Endothelial cell of umbilical vein (primary cell): ENCODE results near the gene ALDH8A1. TPM values are rescaled to one million over a fixed set of nuclear protein-coding genes. Genes with fewer than 3 reads are reported as not detected.

Experiments used
- BruUV-seq: library from RNA; stranded (reverse); fragments of 400-500 nt; replicated peaks from 2 replicates; lab custom pipeline; 2021; lab: Mats Ljungman, UMichigan
- CTCF ChIA-PET: fragments of 300-600, 350-600 bp; sonication (Branson Sonifier 250); formaldehyde crosslinking; loops from one replicate; lab custom pipeline; 2021; ENCODE audit warnings: antibody characterized with exemption, inconsistent platforms; lab: Charles Lee
- POLR2A ChIA-PET: fragments of 300-600, 350-600 bp; sonication (Branson Sonifier 250); formaldehyde crosslinking; loops from one replicate; lab custom pipeline; 2021; ENCODE audit warnings: antibody characterized with exemption, inconsistent platforms; lab: Charles Lee
- DNase-seq: peaks from one replicate; pipeline ENCODE4 v3.0.0-alpha.2; 2011; ENCODE audit warnings: low read depth, low spot score
- FAIRE-seq: peaks from 2 replicates; lab custom pipeline; 2011; peaks lifted over from hg19 to GRCh38; lab: Jason Lieb, UNC
- H2AFZ ChIP-seq: 2 replicates; pipeline ENCODE4 v1.6.0; 2012; ENCODE audit warnings: low read depth, low read length, control low read depth, inconsistent platforms
- H3K27ac ChIP-seq: 2 replicates; pipeline ENCODE4 v1.5.1; 2011; ENCODE audit warnings: low read depth, mild to moderate bottlenecking, control low read depth, low read length, moderate library complexity; ENCODE audit not compliant: insufficient read depth
- H3K27me3 ChIP-seq, 2 experiments: 2 replicates each; pipeline versions ENCODE4 v1.6.0 to v1.6.1; 2011; ENCODE audit warnings: low read length in 2 of 2, mixed read lengths in 1 of 2; ENCODE audit not compliant: control insufficient read depth in 2 of 2, insufficient read depth in 2 of 2
- H3K36me3 ChIP-seq, 2 experiments: 2 replicates in 1 of 2; 3 replicates in 1 of 2; pipeline ENCODE4 v1.5.1; 2011; ENCODE audit warnings: low read length in 2 of 2, mild to moderate bottlenecking in 1 of 2, moderate library complexity in 1 of 2; ENCODE audit not compliant: control insufficient read depth in 2 of 2, insufficient read depth in 2 of 2; ENCODE audit errors: extremely low read depth in 1 of 2
- H3K4me1 ChIP-seq: 3 replicates; pipeline ENCODE4 v1.5.1; 2011; ENCODE audit warnings: mild to moderate bottlenecking, low read length; ENCODE audit not compliant: control insufficient read depth, insufficient read depth; ENCODE audit errors: extremely low read depth
- H3K4me2 ChIP-seq: 2 replicates; pipeline ENCODE4 v1.6.1; 2011; ENCODE audit warnings: low read length, control low read depth, mixed read lengths; ENCODE audit not compliant: insufficient read depth
- H3K4me3 ChIP-seq, 3 experiments: fragments of 200-600 bp in 1 of 3; sonication (generic), shearing (Covaris generic) in 1 of 3; replicated peaks in 1 of 3; 2 replicates each; pipeline ENCODE4 v1.5.1; 2011 to 2016; ENCODE audit warnings: control low read depth in 3 of 3, low read length in 3 of 3, mild to moderate bottlenecking in 2 of 3, inconsistent platforms in 1 of 3, low read depth in 1 of 3, moderate library complexity in 1 of 3; ENCODE audit not compliant: insufficient read depth in 1 of 3
- H3K79me2 ChIP-seq: 2 replicates; pipeline ENCODE4 v1.6.0; 2012; ENCODE audit warnings: low read length, inconsistent platforms; ENCODE audit not compliant: control insufficient read depth, insufficient read depth
- H3K9ac ChIP-seq: replicated peaks from 2 replicates; pipeline ENCODE3; 2011; ENCODE audit warnings: low read length, control low read depth; ENCODE audit not compliant: insufficient read depth; ENCODE audit errors: extremely low read depth
- H3K9me1 ChIP-seq: replicated peaks from 3 replicates; pipeline ENCODE4 v1.6.0; 2011; ENCODE audit warnings: mild to moderate bottlenecking, low read length; ENCODE audit not compliant: control insufficient read depth, insufficient read depth; ENCODE audit errors: extremely low read depth
- H3K9me3 ChIP-seq: replicated peaks from 2 replicates; pipeline ENCODE4 v1.5.1; 2012; ENCODE audit warnings: low read length, inconsistent platforms; ENCODE audit not compliant: control insufficient read depth, insufficient read depth
- H4K20me1 ChIP-seq: replicated peaks from 2 replicates; pipeline ENCODE3; 2011; ENCODE audit warnings: mild to moderate bottlenecking, low read length; ENCODE audit not compliant: control insufficient read depth, insufficient read depth; ENCODE audit errors: extremely low read depth
- CTCF ChIP-seq, 2 donors: IDR thresholded peaks; 1 replicate in 1 of 2; 2 replicates in 1 of 2; pipeline ENCODE4 v1.5.1; 2011; ENCODE audit warnings: low read length in 2 of 2, mild to moderate bottlenecking in 2 of 2, moderate library complexity in 2 of 2, control low read depth in 1 of 2, inconsistent platforms in 1 of 2, low read depth in 1 of 2; ENCODE audit not compliant: insufficient read depth in 1 of 2; ENCODE audit errors: extremely low read depth in 1 of 2
- EZH2 ChIP-seq: IDR thresholded peaks from 2 replicates; pipeline ENCODE4 v1.6.1; 2012; ENCODE audit warnings: borderline replicate concordance, low read depth, mild to moderate bottlenecking, moderate library complexity, low read length, inconsistent platforms; ENCODE audit not compliant: severe bottlenecking
- FOS ChIP-seq: IDR thresholded peaks from 2 replicates; pipeline ENCODE4 v1.6.1; 2011; ENCODE audit warnings: mild to moderate bottlenecking, low read length, moderate library complexity, borderline replicate concordance; ENCODE audit not compliant: insufficient read depth
- GATA2 ChIP-seq: IDR thresholded peaks from 2 replicates; pipeline ENCODE4 v1.7.0; 2011; ENCODE audit warnings: low read depth, mild to moderate bottlenecking, moderate library complexity, mixed read lengths, low read length; ENCODE audit not compliant: insufficient read length, insufficient read depth
- JUN ChIP-seq: IDR thresholded peaks from 2 replicates; pipeline ENCODE4 v1.6.1; 2011; ENCODE audit warnings: borderline replicate concordance, low read depth; ENCODE audit not compliant: insufficient read length, insufficient read depth
- MAX ChIP-seq: IDR thresholded peaks from 2 replicates; pipeline ENCODE4 v1.6.1; 2011; ENCODE audit not compliant: insufficient read depth, insufficient read length
- MYC ChIP-seq: IDR thresholded peaks from one replicate; pipeline ENCODE4 v1.6.1; 2011; ENCODE audit warnings: mild to moderate bottlenecking, low read depth, low read length
- POLR2A ChIP-seq: IDR thresholded peaks from 2 replicates; pipeline ENCODE4 v1.6.1; 2012; ENCODE audit warnings: low read depth, mild to moderate bottlenecking, control low read depth, low read length
- POLR2AphosphoS5 ChIP-seq: IDR thresholded peaks from 2 replicates; pipeline ENCODE4 v1.6.1; 2012; ENCODE audit warnings: low read depth, mild to moderate bottlenecking, control low read depth, low read length, moderate library complexity; ENCODE audit not compliant: insufficient read depth
- dilution Hi-C: fragments of 300-500 bp; cut with MboI; formaldehyde crosslinking; loops from one replicate; pipeline ENCODE4 v1.15.0; 2019; ENCODE audit warnings: low sequenced_read_pairs; ENCODE audit not compliant: extremely low pct_ligation_motif_present
- intact Hi-C: fragments of 100-400 bp; cut with micrococcal nuclease; formaldehyde crosslinking; loops from one replicate; pipeline ENCODE4 v1.10.0; 2022
- polyA plus RNA-seq, 4 experiments: library from polyadenylated mRNA; depleted of rRNA in 3 of 4; stranded (reverse) in 3 of 4; unstranded in 1 of 4; fragments of >200 nt; gene quantifications; 2 replicates each; pipeline versions ENCODE4 v1.2.1 to v1.2.3, GENCODE V29; 2011 to 2012; ENCODE audit warnings: missing spikeins in 1 of 4
- total RNA-seq: library from RNA; stranded (reverse); gene quantifications from 2 replicates; pipeline ENCODE4 v1.2.3, GENCODE V29; 2021

The ALDH8A1 gene
- total and polyA plus RNA-seq, 2 donors (not counting 3 experiments of a cell fraction or from before 2014, with no cell fraction given) = 0.08 to 0.95 TPM

GRCh38 chr6:134921276-134921675 lies 28.6 kb downstream of the ALDH8A1 start:
- Histone ChIP-seq H3K4me3 (no peak overlapping the region), H3K9ac (no peak overlapping the region), H3K27me3 (no peaks in the 10 kb centered on the region), H3K4me1 (peaks cover 4% of the 10 kb centered on the region), H3K27ac (no peak overlapping the region), H3K79me2 (no peaks in the 10 kb centered on the region), H3K36me3 (no peaks in the 10 kb centered on the region), H3K9me1 (no peaks in the 10 kb centered on the region), H3K9me3 (no peaks in the 10 kb centered on the region), H3K4me2 (no peak overlapping the region), H2AFZ (no peak overlapping the region), H4K20me1 (no peaks in the 10 kb centered on the region)
- ChIA-PET CTCF (interaction anchor here (1.4 to 3.2 kb wide), 3 partner anchors 12 to 28 kb away, joined by 3 to 20 read pairs (median 7); partner anchors contain the start of gene ALDH8A1), POLR2A (no interaction called here)
- DNase-seq = no peak
- FAIRE-seq = no peak
- dilution Hi-C loops (no loop called here), intact Hi-C loops (no loop called here)
- TF ChIP-seq CTCF (IDR thresholded peaks at IDR 0.05; ENCODE audit: extremely low read depth in 1 of 2, insufficient read depth in 1 of 2, low read depth in 1 of 2, low read length in 2 of 2) (no peak), GATA2 (no peak), MAX (no peak), EZH2 (no peak), JUN (no peak), FOS (no peak), POLR2A (no peak), POLR2AphosphoS5 (no peak), MYC (no peak)
- BruUV-seq = no TSS peak
